Prostate gland (tissue), 2 donors: ENCODE results near the gene MPPED1.

Source experiments
- POLR2A ChIP-seq: fragments of 450-650 bp; IDR thresholded peaks from one replicate; pipeline ENCODE4 v1.6.1; 2016; ENCODE audit warnings: antibody characterized with exemption, mild to moderate bottlenecking
- POLR2AphosphoS5 ChIP-seq: sonication (generic); formaldehyde crosslinking; IDR thresholded peaks from one replicate; pipeline ENCODE4 v1.6.1; 2017; ENCODE audit warnings: antibody characterized with exemption
- TF ChIP-seq, protein P1 (sequence below), 4 experiments: fragments of 200-600 bp in 2 of 4; fragments of 450-650 bp in 2 of 4; sonication (generic) in 2 of 4; IDR thresholded peaks; 1 replicate in 3 of 4; 2 replicates in 1 of 4; pipeline ENCODE4 v1.5.1; 2016 to 2019; ENCODE audit warnings: antibody characterized with exemption in 4 of 4, mild to moderate bottlenecking in 2 of 4, moderate library complexity in 2 of 4

DNA sequence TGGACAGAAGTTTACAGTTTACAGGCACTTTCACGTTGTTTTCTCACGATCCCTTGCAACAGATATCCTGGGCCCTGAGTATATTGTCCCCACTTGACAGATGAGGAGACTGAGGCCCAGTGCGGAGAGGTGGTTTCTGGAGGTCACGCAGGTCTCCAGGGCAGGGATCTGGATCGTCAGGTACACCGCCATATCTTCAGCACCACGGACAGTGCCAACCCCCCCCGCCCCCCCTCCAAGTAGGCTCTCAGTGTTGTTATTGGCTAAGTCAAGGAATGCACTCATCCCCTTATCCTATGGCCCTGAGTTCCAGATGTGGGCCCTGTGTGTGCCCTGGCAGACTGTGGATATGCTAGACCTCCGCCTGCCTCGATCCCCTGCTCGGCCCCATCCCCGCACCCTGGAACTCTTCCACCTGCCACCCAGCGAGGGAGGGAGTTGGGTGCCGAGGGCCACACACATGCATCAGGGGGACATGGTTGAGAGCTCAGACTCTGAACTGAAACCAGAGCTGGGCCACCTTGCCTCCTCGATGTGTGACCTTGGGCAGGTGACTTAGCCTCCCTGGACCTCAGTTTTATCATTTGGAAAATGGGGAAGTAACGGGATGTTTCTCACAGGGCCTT is 37.5 kb downstream of the MPPED1 start:
- TF ChIP-seq, protein P1, sequence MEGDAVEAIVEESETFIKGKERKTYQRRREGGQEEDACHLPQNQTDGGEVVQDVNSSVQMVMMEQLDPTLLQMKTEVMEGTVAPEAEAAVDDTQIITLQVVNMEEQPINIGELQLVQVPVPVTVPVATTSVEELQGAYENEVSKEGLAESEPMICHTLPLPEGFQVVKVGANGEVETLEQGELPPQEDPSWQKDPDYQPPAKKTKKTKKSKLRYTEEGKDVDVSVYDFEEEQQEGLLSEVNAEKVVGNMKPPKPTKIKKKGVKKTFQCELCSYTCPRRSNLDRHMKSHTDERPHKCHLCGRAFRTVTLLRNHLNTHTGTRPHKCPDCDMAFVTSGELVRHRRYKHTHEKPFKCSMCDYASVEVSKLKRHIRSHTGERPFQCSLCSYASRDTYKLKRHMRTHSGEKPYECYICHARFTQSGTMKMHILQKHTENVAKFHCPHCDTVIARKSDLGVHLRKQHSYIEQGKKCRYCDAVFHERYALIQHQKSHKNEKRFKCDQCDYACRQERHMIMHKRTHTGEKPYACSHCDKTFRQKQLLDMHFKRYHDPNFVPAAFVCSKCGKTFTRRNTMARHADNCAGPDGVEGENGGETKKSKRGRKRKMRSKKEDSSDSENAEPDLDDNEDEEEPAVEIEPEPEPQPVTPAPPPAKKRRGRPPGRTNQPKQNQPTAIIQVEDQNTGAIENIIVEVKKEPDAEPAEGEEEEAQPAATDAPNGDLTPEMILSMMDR (IDR thresholded peaks at IDR 0.05), result no peak
- TF ChIP-seq POLR2A (no peak), POLR2AphosphoS5 (no peak)
